GM11168 (cell line): ENCODE measurements around the gene CRYBB1.

Experiments
- in situ Hi-C: fragments of 300-500 bp; cut with MboI; formaldehyde crosslinking; loops from one replicate; pipeline ENCODE4 v1.12.0; 2022; ENCODE audit warnings: low sequenced_read_pairs; ENCODE audit not compliant: unreplicated experiment

The CRYBB1 gene

DNA sequence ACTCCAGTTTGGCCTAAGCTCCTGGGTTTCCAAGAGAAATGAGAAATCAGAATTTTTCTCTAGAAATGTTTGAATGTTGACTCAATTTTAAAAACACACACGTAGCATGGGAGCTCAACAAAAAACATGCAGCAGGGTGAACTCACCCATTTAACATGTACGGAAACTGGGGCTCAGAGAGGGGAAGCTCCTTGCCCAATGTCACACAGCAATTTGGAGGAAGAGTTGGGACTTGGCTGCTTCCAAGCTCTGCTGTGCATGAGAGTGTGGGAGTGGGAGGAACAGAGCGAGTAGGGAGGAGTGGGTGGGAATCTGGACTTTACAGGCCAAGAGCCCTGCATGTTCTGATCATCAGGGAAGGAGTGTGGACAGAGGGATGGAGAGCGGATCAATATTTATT is 33.8 kb downstream of the CRYBB1 start:
- in situ Hi-C loops, result no loop called here

DNA sequence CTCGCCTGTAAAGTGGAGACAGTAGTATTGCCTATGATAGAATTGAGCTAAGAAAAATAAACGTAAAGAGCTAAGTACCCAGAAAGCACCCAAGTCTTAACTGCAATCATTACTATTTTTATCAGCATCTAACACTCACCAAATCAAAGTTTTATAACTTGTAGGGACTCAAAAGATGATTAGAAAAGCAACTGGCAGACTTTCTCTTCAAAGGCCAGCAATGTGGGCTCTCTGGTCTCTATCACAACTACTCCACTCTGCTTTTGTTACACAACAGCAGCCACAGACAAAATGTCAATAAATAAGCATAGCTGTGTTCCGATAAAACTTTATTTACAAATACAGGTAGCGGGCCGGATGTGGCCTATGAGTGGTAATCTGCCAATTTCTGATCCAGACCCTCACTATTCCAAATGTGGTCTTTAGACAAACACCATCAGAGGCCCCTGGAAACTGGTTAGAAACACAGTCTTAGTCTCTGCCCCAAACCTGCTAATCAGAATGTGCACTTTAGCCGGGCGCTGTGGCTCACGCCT is 36.1 kb downstream of the CRYBB1 start:
- in situ Hi-C loops, result no loop called here

DNA sequence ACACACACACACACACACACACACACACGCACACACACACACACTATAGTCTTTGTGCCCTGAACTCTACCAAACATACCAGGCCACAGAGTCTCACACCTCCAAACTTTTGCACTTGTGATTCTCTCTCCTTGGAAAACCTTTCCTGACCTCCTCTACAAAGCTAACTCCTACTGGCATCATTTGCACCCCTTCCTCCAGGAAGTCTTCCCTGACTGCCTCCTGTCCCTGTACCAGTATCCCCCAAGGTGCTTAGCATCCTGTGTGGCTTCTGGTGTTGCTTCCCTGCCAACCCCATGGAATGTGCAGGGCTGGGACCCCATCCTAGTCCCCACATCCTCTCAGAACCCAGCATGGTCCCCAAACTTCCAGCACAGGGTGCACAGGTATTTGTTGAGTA is 36.8 kb downstream of the CRYBB1 start:
- in situ Hi-C loops, result no loop called here

DNA sequence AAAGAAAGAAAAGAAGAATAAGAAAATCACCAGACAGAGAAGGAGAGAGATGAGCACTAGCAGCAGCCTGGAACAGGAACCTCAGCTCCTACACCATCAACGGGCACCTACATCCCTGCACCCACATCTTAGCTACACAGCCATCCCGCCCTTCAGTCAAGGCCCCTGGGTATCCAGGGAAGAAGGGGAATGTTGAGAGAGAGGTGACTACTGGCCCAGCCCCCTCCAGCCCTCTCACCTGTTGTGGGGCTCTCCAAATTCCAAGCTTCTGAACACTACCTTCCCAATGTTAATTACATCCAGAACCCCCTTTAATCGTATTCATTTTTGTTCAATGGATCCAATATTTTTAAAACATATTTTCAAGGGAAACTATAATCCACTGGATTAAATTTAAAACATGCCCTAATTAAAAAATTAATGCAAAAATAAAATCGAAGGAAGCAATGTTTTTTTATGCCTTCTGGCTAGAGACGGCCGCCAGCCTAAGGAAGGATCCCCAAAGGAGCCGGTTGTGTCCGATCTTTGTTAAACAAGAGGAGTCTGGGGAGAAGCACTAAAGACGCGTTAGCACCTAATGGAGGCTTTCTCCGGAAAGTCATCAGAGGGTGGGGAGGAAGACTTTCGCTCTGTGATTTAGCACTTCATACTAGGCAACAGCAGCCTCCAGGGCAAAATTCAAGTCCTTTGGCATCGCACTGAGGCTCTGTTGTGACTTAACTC is 37.4 kb downstream of the CRYBB1 start:
- in situ Hi-C loops, result no loop called here

DNA sequence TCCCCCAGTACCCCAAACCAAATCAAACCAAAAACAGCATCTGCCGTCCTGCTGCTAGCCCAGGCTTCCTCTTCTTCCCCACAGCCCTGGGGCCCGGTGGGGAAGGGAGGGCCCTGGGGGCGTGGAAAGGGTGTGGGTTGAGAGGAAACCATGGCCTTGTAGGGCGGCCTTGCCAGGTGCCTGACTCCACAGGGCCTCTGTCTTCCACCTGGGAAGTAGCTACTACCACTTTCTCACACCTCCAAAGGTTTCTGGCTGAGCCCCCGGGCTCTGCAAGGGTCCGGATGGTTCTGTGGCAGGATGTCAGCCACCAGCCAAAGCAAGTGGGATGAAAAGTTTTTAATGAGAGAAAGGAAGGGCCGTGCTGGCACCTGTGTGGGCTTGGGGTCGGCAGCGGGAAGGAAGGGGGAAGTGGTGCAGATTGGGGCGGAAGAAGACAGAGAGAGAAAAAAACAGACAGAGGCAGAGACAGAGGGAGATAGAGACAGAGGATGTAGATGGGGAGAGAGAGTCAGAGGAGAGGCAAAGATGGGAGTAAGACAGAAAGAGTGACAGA is 38.4 kb downstream of the CRYBB1 start:
- in situ Hi-C loops, result no loop called here

DNA sequence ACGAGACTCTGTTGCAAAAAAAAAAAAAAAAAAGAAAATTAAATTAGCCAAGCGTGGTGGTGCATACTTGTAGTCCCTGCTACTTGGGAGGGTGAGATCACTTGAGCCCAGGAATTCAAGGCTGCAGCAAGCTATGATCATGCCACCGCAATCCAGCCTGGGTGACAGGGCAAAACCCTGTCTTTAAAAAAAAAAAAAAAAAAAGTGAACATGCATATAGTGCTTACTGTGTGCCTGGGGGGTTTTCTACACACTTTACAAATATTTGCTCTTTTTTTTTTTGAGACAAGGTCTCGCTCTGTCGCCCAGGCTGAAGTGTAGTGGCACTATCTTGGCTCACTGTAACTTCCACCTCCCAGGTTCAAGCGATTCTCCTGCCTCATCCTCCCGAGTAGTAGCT is 40.7 kb downstream of the CRYBB1 start:
- in situ Hi-C loops, result no loop called here

DNA sequence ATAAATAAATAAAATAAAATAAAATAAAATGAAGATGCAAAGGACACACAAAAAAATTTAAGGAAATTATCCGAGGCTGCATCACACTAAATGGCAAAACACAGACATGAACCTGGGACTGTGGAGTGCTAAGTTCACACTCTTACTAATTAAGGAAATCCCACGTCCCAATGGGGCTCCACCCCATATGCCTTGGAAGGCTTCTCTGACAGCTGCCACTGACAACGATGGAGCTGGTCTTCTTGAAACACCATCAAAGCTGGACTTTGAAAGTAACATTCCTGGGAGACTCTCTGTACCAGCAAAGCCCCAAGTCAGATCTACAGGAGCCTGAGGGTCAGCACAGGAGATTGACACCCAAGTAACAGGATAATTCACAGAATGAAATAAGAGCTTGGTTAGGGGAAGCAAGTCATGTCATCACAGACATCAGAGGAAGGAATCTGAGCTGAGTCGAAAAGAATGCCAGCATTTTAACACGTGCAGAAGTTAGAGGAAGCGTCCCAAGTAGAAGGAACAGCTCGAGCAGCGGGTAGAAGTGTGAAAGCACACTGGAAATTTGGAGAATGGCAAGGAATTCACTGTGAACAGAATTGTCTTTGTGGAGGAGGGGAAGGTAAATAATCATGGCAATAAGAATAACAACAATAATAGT is 41.7 kb downstream of the CRYBB1 start:
- in situ Hi-C loops, result no loop called here

DNA sequence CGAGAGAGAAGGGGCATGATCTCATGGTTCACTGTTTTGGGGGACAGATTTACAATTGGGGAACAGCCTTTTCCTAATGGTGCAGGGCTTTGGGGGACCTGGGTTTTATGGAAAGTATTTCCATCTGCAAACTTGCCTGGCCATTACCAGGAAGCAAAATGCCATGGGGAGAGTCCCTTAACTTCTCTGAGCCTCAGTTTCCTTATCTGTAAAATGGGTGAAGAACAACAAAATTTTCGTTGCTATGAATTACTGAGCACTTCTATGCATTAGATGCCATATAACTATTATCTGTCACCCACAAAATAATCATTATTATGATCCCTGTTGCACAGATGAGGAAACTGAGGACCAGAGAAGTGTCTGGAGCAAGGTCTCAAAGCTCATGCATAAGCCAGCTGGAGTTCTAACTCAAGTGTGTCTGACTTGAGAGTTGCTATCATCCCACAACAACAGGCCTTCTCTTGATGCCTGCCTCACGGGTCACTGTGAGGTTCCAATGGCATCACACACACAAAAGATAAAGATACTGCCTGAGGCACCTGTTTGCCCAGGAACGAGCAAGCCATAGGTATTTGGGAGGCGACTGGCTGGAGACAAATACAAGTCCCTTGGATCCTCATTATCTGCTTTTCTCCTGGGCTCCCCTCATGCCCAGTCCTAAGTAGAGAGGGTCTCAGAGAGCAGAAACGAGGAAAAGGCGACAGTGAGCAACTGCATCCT is 43.7 kb downstream of the CRYBB1 start:
- in situ Hi-C loops, result no loop called here

DNA sequence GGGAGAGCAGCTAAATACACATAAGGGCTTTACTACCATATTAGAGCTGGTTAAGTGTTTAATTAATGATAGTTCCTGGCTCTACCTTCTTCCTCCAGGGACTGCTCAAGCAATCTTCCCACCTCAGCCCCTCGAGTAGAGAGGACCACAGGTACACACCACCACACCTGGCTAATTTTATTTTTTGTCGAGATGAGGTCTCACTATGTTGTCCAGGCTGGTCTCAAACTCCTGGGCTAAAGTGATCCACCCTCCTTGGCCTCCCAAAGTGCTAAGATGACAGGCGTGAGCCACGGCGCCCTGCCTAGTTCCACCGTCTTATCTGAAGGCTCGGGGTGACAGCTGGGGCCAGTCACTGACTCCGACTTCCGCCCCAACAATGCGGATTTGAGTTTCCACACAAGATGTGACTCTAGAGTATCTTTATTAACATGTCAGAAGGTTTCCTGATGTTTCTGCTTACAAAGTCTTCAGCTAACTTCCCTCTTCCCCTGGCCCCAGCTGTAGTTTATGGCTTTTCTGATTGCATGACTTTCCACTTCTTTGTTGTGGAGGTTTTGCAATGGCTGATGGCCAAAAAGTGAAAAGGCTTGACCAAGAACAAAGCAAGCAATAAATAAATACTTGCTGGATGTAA is 44.7 kb downstream of the CRYBB1 start:
- in situ Hi-C loops, result no loop called here

DNA sequence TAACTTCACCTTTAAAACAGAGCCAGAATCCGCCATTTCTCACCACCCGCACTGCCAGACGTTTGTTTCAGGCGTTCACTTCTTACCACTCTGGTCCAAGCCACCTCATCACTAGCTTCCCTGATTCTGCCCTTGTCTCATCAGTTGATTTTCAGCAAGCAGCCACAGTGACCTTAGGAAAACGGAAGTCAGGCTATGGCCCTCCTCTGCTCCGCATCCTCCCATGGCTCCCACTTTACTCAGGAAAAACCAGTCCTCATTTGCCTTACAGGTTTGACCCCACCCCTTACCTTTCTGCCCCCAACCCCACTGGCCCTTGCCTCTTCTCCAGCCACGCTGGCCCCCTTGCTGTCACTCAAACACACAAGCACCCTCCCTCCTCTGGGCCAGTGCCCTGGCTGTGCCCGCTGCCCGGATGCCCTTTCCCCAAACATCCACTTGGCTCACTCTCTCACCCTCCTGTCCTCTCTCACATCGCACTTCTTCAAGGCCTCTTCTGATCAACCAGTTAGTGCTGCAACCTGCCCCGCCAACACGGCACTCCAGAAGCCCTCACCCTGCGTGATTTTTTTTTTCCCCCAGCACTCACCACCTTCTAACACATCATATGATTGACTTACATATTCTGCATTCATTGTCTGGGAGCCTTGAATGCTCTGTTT is 46.8 kb downstream of the CRYBB1 start:
- in situ Hi-C loops, result no loop called here

DNA sequence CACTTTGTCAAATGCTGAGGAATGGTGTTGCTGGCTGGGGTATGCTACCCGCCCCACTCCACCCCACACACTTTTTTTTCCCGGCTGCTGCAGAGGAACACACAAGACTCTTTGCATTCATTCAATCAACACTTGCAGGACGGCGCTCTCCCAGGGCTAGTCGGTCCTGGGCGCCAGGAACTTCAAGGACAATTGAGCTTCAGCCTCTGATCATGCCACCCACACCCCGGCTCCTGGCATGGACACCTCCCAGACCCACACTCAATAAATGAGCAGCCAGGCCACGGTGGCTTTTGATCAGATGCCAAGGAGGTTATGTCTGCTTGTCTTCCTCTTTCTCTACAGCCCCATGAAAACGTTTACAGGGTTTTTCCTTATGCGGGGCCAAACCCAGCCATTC is 47.7 kb downstream of the CRYBB1 start:
- in situ Hi-C loops, result no loop called here

GRCh38 chr22:26568207-26568706 is 49.6 kb downstream of the CRYBB1 start:
- in situ Hi-C loops, result no loop called here

DNA sequence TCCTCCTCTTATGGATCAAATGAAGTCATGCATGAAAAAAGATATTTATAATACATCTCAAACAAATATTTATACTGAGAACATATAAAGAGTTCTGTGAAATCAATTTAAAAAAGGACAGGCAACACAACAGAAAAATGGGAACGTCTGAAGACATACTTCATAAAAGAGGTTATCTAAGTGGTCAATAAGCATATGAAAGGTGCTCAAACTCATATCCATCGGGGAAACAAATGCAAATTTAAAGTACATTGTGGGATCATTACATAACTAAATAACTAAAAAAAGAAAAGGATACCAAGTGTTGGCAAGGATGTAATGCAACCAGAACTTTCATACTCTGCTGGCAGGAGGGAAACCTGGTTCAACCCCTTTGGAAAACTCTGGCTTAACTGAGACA is 50.2 kb downstream of the CRYBB1 start:
- in situ Hi-C loops, result no loop called here

GRCh38 chr22:26566994-26567393 is 50.8 kb downstream of the CRYBB1 start:
- in situ Hi-C loops, result no loop called here

- in situ Hi-C loops, result no loop called here
Measured at GRCh38 chr22:26565889-26566288, 51.9 kb downstream of the CRYBB1 start.

DNA sequence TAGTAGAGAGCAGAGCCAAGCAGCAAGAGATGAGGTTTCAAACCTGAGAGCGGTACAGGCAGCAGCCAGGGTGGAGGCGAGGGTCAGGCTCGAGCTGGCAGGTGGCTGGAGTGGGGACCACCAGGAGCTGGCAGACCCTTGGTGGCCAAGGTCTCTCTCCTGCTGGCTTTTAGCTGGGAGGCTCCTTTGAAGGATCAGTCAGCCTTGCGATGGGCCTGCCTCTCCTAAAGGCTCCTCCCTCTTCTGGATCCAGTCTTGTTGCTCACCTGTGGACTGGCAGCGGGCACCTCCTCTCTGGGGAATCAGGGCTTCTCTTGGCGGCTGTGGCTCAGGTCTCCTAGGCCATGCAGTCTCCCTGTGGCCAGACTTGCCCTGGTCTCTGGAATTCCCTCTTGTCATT is 52.6 kb downstream of the CRYBB1 start:
- in situ Hi-C loops, result no loop called here

- in situ Hi-C loops, result no loop called here
Measured at GRCh38 chr22:26564672-26565071, 53.2 kb downstream of the CRYBB1 start.

DNA sequence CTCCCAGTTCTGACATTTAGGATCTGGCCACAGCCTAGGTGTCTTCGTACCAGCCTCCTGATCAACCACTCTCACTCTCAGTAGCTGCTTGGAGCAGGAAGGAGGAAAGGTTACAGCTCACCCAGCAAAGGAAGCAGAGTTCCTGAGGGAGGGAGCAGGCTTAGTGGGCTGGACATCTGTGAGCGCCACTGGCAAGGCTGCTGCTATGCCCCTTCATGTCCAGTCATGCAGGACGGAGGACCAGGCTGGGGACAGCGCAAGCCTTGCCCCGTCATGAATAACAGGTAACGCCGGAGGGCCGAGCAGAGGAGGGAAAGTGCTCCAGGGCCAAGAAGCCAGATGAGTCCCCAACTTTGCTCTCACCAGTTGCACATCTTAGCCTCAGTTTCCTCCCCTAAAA is 53.6 kb downstream of the CRYBB1 start:
- in situ Hi-C loops, result no loop called here

DNA sequence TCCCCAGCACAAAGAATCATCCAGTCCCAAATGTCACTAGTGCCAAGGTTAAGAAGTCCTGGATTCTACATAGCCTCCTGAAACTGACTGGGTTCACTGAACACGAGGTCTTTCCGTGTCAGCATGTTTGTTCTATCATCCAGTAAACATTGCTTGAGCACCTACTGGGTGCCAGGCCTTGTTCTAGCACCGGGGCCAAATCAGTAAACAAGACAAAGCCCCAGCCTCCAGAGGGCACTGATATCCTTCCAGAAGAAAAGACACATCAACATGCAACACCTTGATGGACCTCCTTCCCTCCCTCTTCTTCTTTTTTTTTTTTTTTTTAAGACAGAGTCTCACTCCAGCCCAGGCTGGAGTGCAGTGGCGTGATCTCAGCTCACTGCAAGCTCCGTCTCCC is 54.8 kb downstream of the CRYBB1 start:
- in situ Hi-C loops, result no loop called here
